SH-SY5Y (cell line): ENCODE measurements around the gene OMP.

Experiments
- GATA2 ChIP-seq: IDR thresholded peaks from 2 replicates; pipeline ENCODE4 v1.6.1; 2011; ENCODE audit warnings: mild to moderate bottlenecking, low read depth, low read length
- GATA3 ChIP-seq: IDR thresholded peaks from 2 replicates; pipeline ENCODE4 v1.6.1; 2011; ENCODE audit warnings: low read depth, mild to moderate bottlenecking, low read length, moderate library complexity

OMP gene

DNA sequence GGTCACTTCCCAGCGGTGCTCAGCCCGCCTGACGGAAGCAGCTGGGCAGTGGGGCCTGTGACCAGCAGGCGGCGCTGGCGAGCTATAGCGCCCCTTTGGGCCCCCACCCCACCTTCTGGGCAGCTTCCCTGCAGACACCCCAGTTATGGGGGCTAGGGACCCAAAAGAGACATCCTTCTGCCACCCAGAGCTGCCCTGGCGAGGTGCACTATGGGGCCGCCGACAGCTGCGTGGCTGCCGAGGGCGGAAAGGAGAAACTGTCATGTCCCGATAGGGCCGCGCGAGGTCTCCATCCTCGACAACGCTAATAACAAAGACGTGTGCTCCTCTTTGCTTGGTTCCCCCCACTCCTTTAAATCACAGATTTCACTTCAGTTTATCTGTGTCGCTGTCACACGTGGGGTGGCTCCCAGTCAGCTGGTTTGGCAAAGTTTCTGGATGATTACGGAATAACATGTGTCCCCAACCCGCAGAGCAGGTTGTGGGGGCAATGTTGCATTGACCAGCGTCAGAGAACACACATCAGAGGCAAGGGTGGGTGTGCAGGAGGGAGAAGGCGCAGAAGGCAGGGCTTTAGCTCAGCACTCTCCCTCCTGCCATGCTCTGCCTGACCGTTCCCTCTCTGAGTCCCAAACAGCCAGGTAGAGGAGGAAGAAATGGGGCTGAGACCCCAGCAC lies 24.7 kb downstream of the OMP start:
- no peak for TF ChIP-seq GATA2
- TF ChIP-seq GATA3, result no peak

DNA sequence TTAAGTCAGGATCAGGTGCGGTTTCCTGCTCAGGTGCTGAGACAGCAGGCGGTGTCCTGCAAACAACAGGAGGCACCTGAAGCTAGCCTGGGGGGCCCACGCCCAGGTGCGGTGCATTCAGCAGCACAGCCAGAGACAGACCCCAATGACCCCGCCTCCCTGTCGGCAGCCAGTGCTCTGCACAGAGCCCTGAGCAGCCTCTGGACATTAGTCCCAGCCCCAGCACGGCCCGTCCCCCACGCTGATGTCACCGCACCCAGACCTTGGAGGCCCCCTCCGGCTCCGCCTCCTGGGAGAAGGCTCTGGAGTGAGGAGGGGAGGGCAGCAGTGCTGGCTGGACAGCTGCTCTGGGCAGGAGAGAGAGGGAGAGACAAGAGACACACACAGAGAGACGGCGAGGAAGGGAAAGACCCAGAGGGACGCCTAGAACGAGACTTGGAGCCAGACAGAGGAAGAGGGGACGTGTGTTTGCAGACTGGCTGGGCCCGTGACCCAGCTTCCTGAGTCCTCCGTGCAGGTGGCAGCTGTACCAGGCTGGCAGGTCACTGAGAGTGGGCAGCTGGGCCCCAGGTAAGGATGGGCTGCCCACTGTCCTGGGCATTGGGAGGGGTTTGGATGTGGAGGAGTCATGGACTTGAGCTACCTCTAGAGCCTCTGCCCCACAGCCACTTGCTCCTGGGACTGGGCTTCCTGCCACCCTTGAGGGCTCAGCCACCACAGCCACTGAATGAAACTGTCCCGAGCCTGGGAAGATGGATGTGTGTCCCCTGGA lies 25.5 kb downstream of the OMP start, which contains the start of gene MYO7A:
MYO7A (plus strand) TSS at position 327 of the 772 bp plus-strand sequence. CDS start 2,389 bp downstream, outside the sequence.
- TF ChIP-seq GATA2, result no peak
- no peak for TF ChIP-seq GATA3

DNA sequence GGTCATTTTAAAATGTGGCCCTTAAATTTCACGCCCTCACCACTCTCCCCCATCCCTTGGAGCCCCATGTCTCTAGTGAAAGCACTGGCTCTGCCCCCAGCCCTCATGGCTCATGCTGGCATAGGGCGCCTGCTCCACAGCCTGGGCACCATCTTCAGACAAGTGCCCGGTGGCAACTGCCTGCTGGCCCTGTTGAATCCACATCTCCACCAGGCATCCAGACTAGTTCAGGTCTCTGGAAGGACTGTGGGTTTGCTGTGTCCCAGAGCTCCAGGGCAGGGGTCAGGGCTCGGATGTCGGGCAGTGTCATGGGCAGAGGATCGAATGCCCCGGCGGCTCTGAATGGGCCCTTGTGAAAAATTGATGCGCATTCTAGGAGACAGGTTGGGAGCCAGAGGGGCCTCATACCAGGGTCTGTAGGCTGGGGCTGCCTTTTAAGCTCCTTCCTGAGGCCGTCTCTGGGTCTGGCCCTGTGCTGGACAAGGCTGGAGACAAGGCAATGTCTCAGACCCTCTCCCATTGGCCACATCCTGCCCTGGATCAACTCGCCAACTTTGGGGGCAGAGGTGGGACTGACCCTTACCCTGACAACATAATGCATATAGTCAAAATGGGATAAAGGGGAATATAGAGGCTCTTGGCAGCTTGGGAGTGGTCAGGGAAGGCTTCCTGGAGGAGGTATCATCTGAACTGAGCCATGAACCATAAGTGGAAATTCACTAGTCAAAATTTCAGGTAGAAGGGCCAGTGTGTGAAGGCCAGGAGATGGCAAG lies 26.6 kb downstream of the OMP start:
- TF ChIP-seq GATA3 (no peak), GATA2 (no peak)

DNA sequence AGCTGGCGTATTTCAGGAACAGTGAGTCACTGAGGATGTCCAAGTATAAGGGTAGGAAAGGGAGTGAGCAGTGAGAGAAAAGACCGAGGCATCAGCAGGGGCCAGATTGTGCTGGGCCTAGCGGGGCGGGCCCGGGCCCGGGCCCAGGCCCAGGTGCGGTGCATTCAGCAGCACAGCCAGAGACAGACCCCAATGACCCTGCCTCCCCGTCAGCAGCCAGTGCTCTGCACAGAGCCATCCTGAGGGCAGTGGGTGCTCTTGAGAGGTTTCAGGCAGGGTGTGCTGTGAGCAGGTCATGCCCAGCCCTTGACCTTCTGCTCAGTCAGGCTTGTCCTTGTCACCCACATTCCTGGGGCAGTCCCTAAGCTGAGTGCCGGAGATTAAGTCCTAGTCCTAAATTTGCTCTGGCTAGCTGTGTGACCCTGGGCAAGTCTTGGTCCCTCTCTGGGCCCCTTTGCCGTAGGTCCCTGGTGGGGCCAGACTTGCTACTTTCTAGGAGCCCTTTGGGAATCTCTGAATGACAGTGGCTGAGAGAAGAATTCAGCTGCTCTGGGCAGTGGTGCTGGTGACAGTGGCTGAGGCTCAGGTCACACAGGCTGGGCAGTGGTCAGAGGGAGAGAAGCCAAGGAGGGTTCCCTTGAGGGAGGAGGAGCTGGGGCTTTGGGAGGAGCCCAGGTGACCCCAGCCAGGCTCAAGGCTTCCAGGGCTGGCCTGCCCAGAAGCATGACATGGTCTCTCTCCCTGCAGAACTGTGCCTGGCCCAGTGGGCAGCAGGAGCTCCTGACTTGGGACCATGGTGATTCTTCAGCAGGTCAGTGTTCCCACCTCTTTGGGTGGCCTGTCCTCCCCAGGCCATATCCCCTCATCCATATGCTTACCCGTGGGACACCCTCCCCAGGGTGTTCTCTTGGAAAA lies 27.5 kb downstream of the OMP start:
- TF ChIP-seq GATA2 (no peak), GATA3 (no peak)

DNA sequence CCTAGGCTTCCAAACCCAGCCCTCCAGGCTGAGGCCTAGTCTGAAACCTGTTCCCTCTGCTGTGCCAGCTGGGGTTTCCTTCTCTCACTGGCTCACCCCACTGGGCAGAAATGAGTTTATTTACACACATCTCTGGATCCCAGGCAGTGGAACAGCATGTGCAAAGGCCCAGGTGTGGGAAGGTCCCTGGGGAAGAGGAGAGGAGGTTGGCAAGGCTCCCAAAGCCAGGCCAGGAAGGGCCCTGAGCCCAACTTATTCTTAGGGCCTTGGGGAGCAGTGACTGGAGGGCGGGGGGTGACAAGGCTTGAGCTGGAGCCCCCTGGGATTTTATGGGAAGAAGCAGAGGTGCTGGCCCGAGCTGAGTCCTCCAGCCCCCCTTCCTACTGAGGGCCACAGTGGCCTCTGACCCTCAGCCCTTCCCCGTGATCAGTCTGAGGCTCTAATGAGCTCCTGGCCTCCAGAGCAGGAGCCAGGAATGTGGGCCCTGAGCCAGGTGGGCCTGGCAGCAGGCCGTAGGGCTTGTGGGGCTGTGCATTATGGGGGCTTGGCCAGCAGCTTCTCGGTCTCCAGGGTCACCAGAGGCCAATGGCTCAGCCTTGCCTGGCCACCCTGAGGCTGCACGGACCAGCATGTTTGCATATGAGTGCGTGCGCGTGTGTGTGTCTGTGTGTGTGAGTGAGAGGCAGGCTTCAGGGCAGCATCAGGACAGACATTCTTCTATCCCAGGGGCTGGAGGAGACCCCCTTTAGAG lies 28.3 kb downstream of the OMP start:
- TF ChIP-seq GATA2 (no peak), GATA3 (no peak)

DNA sequence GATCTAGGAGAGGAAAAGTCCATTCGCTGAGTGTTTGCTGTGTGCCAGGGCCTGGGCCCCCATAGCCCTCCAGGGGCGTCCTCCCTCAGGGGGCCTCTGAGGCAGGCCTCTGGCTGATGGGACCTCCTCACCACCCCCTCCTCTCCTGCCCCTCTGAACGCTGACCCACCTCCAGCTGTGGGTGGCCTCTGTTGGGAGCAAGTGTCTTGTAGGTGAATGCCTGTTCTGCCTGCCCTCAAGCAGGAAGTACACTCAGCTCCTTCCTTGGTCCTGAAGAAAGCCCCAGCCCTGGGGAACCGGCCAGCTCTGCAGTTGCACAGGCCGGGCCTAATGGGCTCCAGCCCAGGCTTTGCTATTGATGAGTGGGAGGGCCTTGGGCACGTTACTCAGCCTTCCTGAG lies 28.9 kb downstream of the OMP start:
- TF ChIP-seq GATA2, result no peak
- no peak for TF ChIP-seq GATA3

DNA sequence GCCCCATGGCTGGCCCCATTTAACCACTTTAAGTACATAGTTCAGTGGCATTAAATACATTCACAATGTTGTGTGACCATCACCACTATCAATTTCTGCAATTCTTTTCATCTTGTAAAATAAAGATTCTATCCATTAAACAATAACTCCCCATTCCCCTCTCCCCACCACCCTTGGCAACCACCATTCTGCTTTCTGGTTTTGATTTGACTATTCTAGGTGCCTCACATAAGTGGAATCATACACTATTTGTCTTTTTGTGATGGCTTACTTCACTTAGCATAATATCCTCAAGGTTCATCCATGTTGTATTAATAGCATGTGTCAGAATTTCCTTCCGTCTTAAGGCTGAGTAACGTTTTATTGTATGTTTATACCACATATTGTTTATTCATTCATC lies 32.4 kb downstream of the OMP start:
- TF ChIP-seq GATA2 (no peak), GATA3 (no peak)

DNA sequence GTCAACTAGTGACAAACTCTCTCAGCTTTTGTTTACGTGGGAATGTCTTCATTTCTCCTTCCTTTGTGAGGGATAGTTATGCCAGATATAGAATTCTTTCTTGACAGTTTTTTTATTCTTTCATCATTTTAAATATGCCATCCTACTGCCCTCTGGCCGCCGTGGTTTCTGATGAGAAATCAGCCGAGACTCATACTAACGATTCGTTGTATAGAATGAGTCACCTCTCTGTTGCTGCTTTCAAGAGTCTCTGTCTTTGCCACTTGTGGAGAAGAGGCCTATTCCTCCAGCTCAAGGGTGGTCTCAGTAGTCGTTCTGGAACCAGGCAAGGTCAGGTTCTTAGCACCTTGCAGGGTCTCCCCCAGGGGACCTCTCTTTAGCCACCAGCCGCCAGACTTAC lies 33.4 kb downstream of the OMP start:
- TF ChIP-seq GATA2, result no peak
- TF ChIP-seq GATA3, result no peak

DNA sequence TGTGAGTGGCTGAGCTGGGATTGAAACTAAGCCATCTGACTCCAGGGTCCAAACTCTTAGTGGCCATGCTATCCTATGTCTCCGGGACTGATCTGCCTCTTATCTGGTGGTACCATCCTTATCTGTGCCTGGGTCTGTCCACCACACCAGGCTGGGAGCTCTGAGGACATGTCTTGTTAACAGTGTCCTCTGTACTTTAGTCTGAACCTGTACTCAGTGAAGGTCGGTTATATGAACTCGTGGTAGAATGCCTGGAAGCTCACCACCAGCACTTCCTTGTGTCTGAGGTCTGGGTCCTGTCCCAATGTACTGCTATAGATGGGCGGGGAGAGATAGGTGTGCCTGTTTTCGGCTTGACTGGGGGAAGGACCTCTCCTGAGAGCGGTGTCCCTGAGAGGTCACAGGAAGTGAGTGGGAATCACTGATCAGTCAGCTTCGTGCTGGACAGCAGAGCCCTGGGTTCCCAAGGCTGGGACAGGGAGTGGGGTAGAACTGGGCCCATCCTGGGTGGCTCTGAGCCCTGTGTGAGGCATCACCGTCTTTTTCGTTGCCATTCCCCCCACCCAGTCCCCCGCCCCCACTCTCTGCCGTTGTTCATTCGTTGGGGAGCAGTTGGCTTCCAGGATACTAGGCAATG lies 34.3 kb downstream of the OMP start:
- TF ChIP-seq GATA2 (no peak), GATA3 (no peak)

DNA sequence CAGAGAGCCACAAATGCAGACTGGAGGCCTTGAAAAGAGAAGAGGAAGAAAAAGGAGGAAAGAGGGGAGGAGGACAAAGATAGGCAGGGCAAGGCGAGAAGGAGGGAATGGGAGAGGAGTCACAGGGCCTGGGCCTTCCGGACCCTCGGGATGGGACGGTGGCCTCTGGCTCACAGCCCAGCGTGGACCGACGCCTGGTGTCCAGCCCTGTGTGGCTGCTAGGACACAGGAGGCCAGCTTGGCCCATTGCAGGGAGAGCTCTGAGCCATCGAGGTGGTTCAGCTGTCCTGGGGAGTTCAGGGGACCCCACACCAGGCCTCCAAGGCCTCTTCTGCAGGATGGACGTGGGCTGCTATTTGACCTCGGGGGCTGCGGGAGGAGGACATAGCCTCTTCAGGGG lies 34.8 kb downstream of the OMP start:
- TF ChIP-seq GATA3 (no peak), GATA2 (no peak)

DNA sequence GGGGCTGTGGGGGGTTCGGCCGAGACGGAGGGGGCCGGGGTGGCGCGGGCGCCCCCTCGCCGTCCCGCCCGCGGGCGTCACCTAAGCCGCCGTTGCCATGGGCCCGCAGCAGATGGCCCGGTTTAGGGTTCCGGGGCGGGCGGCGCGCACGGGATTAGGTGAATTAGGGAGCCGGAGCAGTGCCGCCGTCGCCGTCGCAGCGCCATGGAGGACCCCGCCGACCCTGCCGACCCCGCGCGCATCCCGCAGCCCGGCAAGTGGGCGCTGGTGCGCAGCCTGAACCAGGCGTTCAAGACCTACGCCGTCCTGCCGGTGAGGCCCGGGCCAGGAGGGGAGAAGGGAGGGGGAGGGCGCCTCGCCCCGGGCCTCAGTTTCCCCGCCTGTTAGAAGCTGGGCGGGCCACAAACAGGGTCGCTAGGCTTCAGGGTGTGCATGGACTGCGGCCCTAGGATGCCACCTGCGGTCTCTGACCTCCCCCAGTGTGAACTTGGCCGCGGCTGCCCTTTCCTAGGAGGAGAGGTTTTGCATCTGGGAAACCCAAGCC lies 35.5 kb downstream of the OMP start:
- TF ChIP-seq GATA3, result no peak
- no peak for TF ChIP-seq GATA2

DNA sequence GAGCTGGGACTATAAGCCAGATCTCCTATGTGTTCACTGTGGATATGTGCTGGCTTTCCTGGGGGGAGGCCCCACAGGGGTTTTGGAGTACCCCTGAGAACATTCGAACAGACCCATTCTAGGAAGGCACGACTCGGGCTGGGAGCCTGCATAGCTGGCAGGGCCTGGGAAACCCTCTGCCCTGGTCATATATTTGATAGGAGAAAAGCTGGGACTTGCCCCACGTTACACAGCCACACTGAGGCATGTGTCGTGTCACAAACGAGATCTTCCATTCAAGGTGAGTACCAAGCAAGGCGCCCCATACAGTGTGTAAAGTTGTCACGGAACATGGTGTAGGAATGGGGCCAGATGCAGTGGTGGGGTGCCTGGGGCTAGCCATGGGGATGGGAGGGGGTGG lies 36.6 kb downstream of the OMP start:
- TF ChIP-seq GATA2 (no peak), GATA3 (no peak)
